HEK293 (cell line): ENCODE measurements around the gene PAPOLB.

ENCODE experiments used
- CTCF ChIA-PET: fragments of 350-600 bp; formaldehyde crosslinking; extraction: SDS; loops from one replicate; lab custom pipeline; 2021; ENCODE audit warnings: antibody characterized with exemption; lab: Yijun Ruan, JAX
- POLR2A ChIA-PET: fragments of 300-600 bp; formaldehyde crosslinking; extraction: SDS; loops from one replicate; lab custom pipeline; 2020; ENCODE audit warnings: antibody characterized with exemption, inconsistent platforms; lab: Yijun Ruan, JAX
- H3K27ac ChIP-seq: fragments of 200-500 bp; sonication (Bioruptor generic); 2 replicates; pipeline ENCODE4 v1.5.1; 2014; ENCODE audit warnings: low read depth, low read length, control low read depth, inconsistent platforms; ENCODE audit errors: extremely low read depth
- H3K36me3 ChIP-seq, 2 experiments: fragments of 200-500 bp in 1 of 2; sonication (Bioruptor generic) in 1 of 2; 1 replicate in 1 of 2; 2 replicates in 1 of 2; pipeline ENCODE4 v1.5.1; 2014 to 2017; ENCODE audit warnings: inconsistent platforms in 2 of 2, low read length in 2 of 2; ENCODE audit not compliant: control insufficient read depth in 2 of 2, insufficient read depth in 1 of 2
- H3K4me1 ChIP-seq: fragments of 200-500 bp; sonication (Bioruptor generic); 2 replicates; pipeline ENCODE4 v1.5.1; 2014; ENCODE audit warnings: mild to moderate bottlenecking, low read length, inconsistent platforms; ENCODE audit not compliant: control insufficient read depth, insufficient read depth
- H3K4me3 ChIP-seq: 2 replicates; pipeline ENCODE4 v1.5.1; 2011; ENCODE audit warnings: low read depth, mild to moderate bottlenecking, control low read depth, low read length, moderate library complexity
- H3K9me3 ChIP-seq: fragments of 200-500 bp; sonication (Bioruptor generic); 2 replicates; pipeline ENCODE4 v1.5.1; 2014; ENCODE audit warnings: low read depth, low read length, inconsistent platforms; ENCODE audit not compliant: control insufficient read depth, insufficient read depth
- GLI4 ChIP-seq: fragments of 450-650 bp; formaldehyde crosslinking; IDR thresholded peaks from 2 replicates; pipeline ENCODE4 v1.5.1; 2016; ENCODE audit warnings: missing biosample characterization, missing genetic modification characterization
- KLF8 ChIP-seq: fragments of 450-650 bp; formaldehyde crosslinking; IDR thresholded peaks from 2 replicates; pipeline ENCODE4 v1.5.1; 2016; ENCODE audit warnings: missing biosample characterization, missing genetic modification characterization
- PRDM1 ChIP-seq: fragments of 450-650 bp; formaldehyde crosslinking; IDR thresholded peaks from 2 replicates; pipeline ENCODE4; 2016; ENCODE audit warnings: missing biosample characterization, missing genetic modification characterization
- PRDM4 ChIP-seq: fragments of 450-650 bp; formaldehyde crosslinking; IDR thresholded peaks from 2 replicates; pipeline ENCODE4 v1.5.1; 2017; ENCODE audit warnings: missing biosample characterization, missing genetic modification characterization
- SCRT2 ChIP-seq: fragments of 450-650 bp; formaldehyde crosslinking; IDR thresholded peaks from 2 replicates; pipeline ENCODE4 v1.5.1; 2016; ENCODE audit warnings: missing biosample characterization, missing genetic modification characterization
- WT1 ChIP-seq: fragments of 450-650 bp; formaldehyde crosslinking; IDR thresholded peaks from 2 replicates; pipeline ENCODE4 v1.5.1; 2016; ENCODE audit warnings: missing biosample characterization, missing genetic modification characterization
- ZBTB20 ChIP-seq: fragments of 450-650 bp; formaldehyde crosslinking; IDR thresholded peaks from 2 replicates; pipeline ENCODE4 v1.5.1; 2016; ENCODE audit warnings: missing biosample characterization, missing genetic modification characterization
- ZEB2 ChIP-seq: fragments of 450-650 bp; formaldehyde crosslinking; IDR thresholded peaks from 2 replicates; pipeline ENCODE4 v1.5.1; 2016; ENCODE audit warnings: missing biosample characterization, missing genetic modification characterization
- ZNF146 ChIP-seq: fragments of 450-650 bp; formaldehyde crosslinking; IDR thresholded peaks from 2 replicates; pipeline ENCODE4 v1.5.1; 2016; ENCODE audit warnings: missing biosample characterization, missing genetic modification characterization
- ZNF23 ChIP-seq: fragments of 450-650 bp; formaldehyde crosslinking; IDR thresholded peaks from 2 replicates; pipeline ENCODE4 v1.5.1; 2016; ENCODE audit warnings: missing biosample characterization, missing genetic modification characterization, borderline replicate concordance
- ZNF248 ChIP-seq: fragments of 450-650 bp; formaldehyde crosslinking; IDR thresholded peaks from 2 replicates; pipeline ENCODE4 v1.5.1; 2017; ENCODE audit warnings: missing biosample characterization, missing genetic modification characterization
- ZNF274 ChIP-seq, 2 experiments: fragments of 200-500 bp in 1 of 2; fragments of 450-650 bp in 1 of 2; sonication (Bioruptor generic) in 1 of 2; formaldehyde crosslinking in 1 of 2; IDR thresholded peaks; 2 replicates each; pipeline versions ENCODE4 v1.5.1 to v1.6.1; 2014 to 2016; ENCODE audit warnings: borderline replicate concordance in 1 of 2, inconsistent platforms in 1 of 2, low read length in 1 of 2, missing biosample characterization in 1 of 2, missing genetic modification characterization in 1 of 2
- ZNF341 ChIP-seq: fragments of 450-650 bp; formaldehyde crosslinking; IDR thresholded peaks from 2 replicates; pipeline ENCODE4; 2016; ENCODE audit warnings: low read depth, missing biosample characterization, missing genetic modification characterization
- ZNF366 ChIP-seq: fragments of 450-650 bp; formaldehyde crosslinking; conservative IDR thresholded peaks from 2 replicates; pipeline ENCODE4 v1.5.1; 2016; ENCODE audit warnings: missing biosample characterization, missing genetic modification characterization
- ZNF398 ChIP-seq: fragments of 450-650 bp; formaldehyde crosslinking; IDR thresholded peaks from 2 replicates; pipeline ENCODE4 v1.5.1; 2017; ENCODE audit warnings: missing biosample characterization, missing genetic modification characterization
- ZNF514 ChIP-seq: fragments of 450-650 bp; formaldehyde crosslinking; IDR thresholded peaks from 2 replicates; pipeline ENCODE4 v1.5.1; 2016; ENCODE audit warnings: missing biosample characterization, missing genetic modification characterization
- ZNF530 ChIP-seq: fragments of 450-650 bp; formaldehyde crosslinking; IDR thresholded peaks from 2 replicates; pipeline ENCODE4 v1.5.1; 2016; ENCODE audit warnings: low read depth, missing biosample characterization, missing genetic modification characterization
- ZNF558 ChIP-seq: fragments of 450-650 bp; formaldehyde crosslinking; IDR thresholded peaks from 2 replicates; pipeline ENCODE4 v1.5.1; 2016; ENCODE audit warnings: missing biosample characterization, missing genetic modification characterization
- ZNF610 ChIP-seq: fragments of 450-650 bp; formaldehyde crosslinking; IDR thresholded peaks from 2 replicates; pipeline ENCODE4 v1.5.1; 2016; ENCODE audit warnings: missing biosample characterization, missing genetic modification characterization, borderline replicate concordance
- ZNF677 ChIP-seq: fragments of 450-650 bp; IDR thresholded peaks from 2 replicates; pipeline ENCODE4 v1.5.0; 2018; ENCODE audit warnings: missing biosample characterization, mild to moderate bottlenecking, missing genetic modification characterization, moderate library complexity
- ZNF747 ChIP-seq: fragments of 450-650 bp; formaldehyde crosslinking; IDR thresholded peaks from 2 replicates; pipeline ENCODE4 v1.5.1; 2016; ENCODE audit warnings: missing biosample characterization, missing genetic modification characterization
- ZNF776 ChIP-seq: fragments of 450-650 bp; formaldehyde crosslinking; IDR thresholded peaks from 2 replicates; pipeline ENCODE4 v1.5.0; 2017; ENCODE audit warnings: missing biosample characterization, missing genetic modification characterization, borderline replicate concordance
- ZNF791 ChIP-seq: fragments of 450-650 bp; formaldehyde crosslinking; IDR thresholded peaks from 2 replicates; pipeline ENCODE4 v1.5.1; 2016; ENCODE audit warnings: missing biosample characterization, missing genetic modification characterization
- ZNF843 ChIP-seq: fragments of 450-650 bp; formaldehyde crosslinking; IDR thresholded peaks from 2 replicates; pipeline ENCODE4 v1.5.1; 2016; ENCODE audit warnings: missing biosample characterization, missing genetic modification characterization
- ZSCAN16 ChIP-seq: fragments of 450-650 bp; formaldehyde crosslinking; IDR thresholded peaks from 2 replicates; pipeline ENCODE4 v1.5.1; 2016; ENCODE audit warnings: missing biosample characterization, missing genetic modification characterization

PAPOLB gene

GRCh38 chr7:4873071-4873944 is 11.5 kb upstream of the PAPOLB start (continued):
- no peak for TF ChIP-seq ZNF23 (tag by site-specific recombination)
- no peak for TF ChIP-seq ZNF776
- TF ChIP-seq PRDM4 (tag by site-specific recombination) = no peak
- TF ChIP-seq ZNF146 = no peak
- TF ChIP-seq ZNF341 (tag by site-specific recombination) = no peak
- TF ChIP-seq GLI4 (tag by site-specific recombination) = no peak

- H3K27ac ChIP-seq = no peak overlapping the region
- H3K9me3 ChIP-seq = no peaks in the 10 kb centered on the region
- TF ChIP-seq ZEB2 = no peak
- TF ChIP-seq WT1 (tag by site-specific recombination) = no peak
- no peak for TF ChIP-seq ZNF610 (tag by site-specific recombination)
- TF ChIP-seq SCRT2 (tag by site-specific recombination) = no peak
- no peak for TF ChIP-seq ZNF791 (tag by site-specific recombination)
- no peak for TF ChIP-seq ZNF514 (tag by site-specific recombination)
- no peak for TF ChIP-seq ZNF341 (tag by site-specific recombination)
- TF ChIP-seq ZNF398 = no peak
- no peak for TF ChIP-seq KLF8 (tag by site-specific recombination)
- TF ChIP-seq PRDM1 (tag by site-specific recombination) = no peak
- no peak for TF ChIP-seq ZNF843 (tag by site-specific recombination)
- TF ChIP-seq ZBTB20 (tag by site-specific recombination) = no peak
- TF ChIP-seq ZNF274 (IDR thresholded peaks at IDR 0.05; ENCODE audit: low read length) = no peak
- no peak for TF ChIP-seq ZNF274 (tag by site-specific recombination; IDR thresholded peaks at IDR 0.05; ENCODE audit: borderline replicate concordance)
- TF ChIP-seq ZNF366 = no peak
- TF ChIP-seq ZNF248 = no peak
- TF ChIP-seq ZNF747 (tag by site-specific recombination) = no peak
- TF ChIP-seq ZNF558 (tag by site-specific recombination) = no peak
- no peak for TF ChIP-seq ZSCAN16 (tag by site-specific recombination)
- TF ChIP-seq ZNF677 = no peak
- no peak for TF ChIP-seq ZNF530 (tag by site-specific recombination)
- TF ChIP-seq, all 188 proteins: peak for 0
- ChIA-PET CTCF (interaction anchor here (1.1 kb wide), 1 partner anchor 11 kb away, joined by 3 read pairs; the partner anchor contains the start of gene RADIL), POLR2A (no interaction called here)
- Histone ChIP-seq H3K4me1 (no peaks in the 10 kb centered on the region), H3K4me3 (no peak overlapping the region), H3K36me3 (peaks cover 0 to 6% of the 10 kb centered on the region in 2 experiments; a peak in 2 of 3 replicates)
These were observed 10.3 kb upstream of the PAPOLB start for GRCh38 chr7:4871930-4872675.
